Testis (tissue), 3 donors: ENCODE data around the gene CYP26A1. TPM values are rescaled to one million over a fixed set of nuclear protein-coding genes. Genes with fewer than 3 reads are reported as not detected.

Experiments used
- DNase-seq: peaks from one replicate; pipeline ENCODE4 v3.0.0-alpha.2; 2019
- H3K27ac ChIP-seq, 2 donors: fragments of 200-600 bp; sonication (generic); one replicate each; pipeline ENCODE4 v1.5.1; 2019
- H3K27me3 ChIP-seq: fragments of 200-600 bp; sonication (generic); one replicate; pipeline ENCODE4 v1.5.1; 2019
- H3K36me3 ChIP-seq: fragments of 200-600 bp; sonication (generic); one replicate; pipeline ENCODE4 v1.5.1; 2017; ENCODE audit warnings: low read depth; ENCODE audit errors: missing control alignments
- H3K4me1 ChIP-seq: fragments of 200-600 bp; sonication (generic); one replicate; pipeline ENCODE4 v1.5.1; 2019
- H3K4me3 ChIP-seq, 2 donors: fragments of 200-600 bp; sonication (generic); one replicate each; pipeline ENCODE4 v1.5.1; 2017 to 2019
- H3K9me3 ChIP-seq: fragments of 200-600 bp; sonication (generic); one replicate; pipeline ENCODE4 v1.5.1; 2017
- POLR2A ChIP-seq: fragments of 450-650 bp; IDR thresholded peaks from one replicate; pipeline ENCODE4 v1.6.1; 2017; ENCODE audit warnings: antibody characterized with exemption, mild to moderate bottlenecking, moderate library complexity
- WGBS, 2 donors: methylation state at CpG; one replicate each; pipeline ENCODE4 v1.1.5; 2018; 5-methylcytosine and 5-hydroxymethylcytosine counted together
- intact Hi-C: fragments of 100-400 bp; cut with DNase I; formaldehyde crosslinking; loops from one replicate; pipeline ENCODE4 v1.15.1; 2023; ENCODE audit warnings: low total_unique reads
- polyA plus RNA-seq: library from polyadenylated mRNA; stranded (reverse); fragments of 350-450 nt; fragmentation: Illumina TruSeq; extraction: RNeasy Lipid Tissue Mini Kit (QIAGEN cat#74804); gene quantifications from one replicate; pipeline ENCODE4 v1.2.3, GENCODE V29; 2014; ENCODE audit warnings: low read depth, low replicate concordance; ENCODE audit not compliant: insufficient read depth
- total RNA-seq, 2 donors: library from RNA; depleted of rRNA; stranded (reverse); fragments of >200 nt; gene quantifications; one replicate each; pipeline ENCODE4 v1.2.3, GENCODE V29; 2016
- TF ChIP-seq, protein P1 (sequence below), 3 experiments: fragments of 450-650 bp in 2 of 3; fragments of 200-600 bp in 1 of 3; sonication (generic) in 1 of 3; IDR thresholded peaks; one replicate each; pipeline ENCODE4 v1.5.1; 2016 to 2019; ENCODE audit warnings: antibody characterized with exemption in 3 of 3, mild to moderate bottlenecking in 2 of 3, moderate library complexity in 1 of 3

CYP26A1 gene
- total and polyA plus RNA-seq, 3 donors from 2014 or later = 0.57 TPM; not detected in 2

DNA sequence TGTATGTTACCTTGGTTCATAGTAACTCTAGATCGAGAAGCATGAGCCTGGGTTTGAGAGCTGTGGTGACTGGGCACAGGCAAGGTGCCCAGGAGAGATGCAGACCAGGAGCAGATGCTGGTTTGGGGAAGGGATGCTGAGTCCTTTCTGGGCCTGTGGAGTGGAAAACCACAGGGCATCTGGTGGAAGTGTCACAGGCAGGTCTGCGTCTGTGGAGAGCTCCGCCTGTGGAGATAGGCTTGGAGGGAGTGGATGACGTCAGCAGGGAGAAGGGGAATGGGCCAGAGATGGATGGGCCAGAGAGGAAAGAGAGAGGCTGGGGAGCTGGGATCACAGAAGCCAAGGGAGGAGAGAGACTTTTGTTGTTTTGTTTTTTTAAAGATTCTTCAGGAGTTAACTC lies 14.8 kb downstream of the CYP26A1 start:
- TF ChIP-seq POLR2A = no peak
- TF ChIP-seq, protein P1, sequence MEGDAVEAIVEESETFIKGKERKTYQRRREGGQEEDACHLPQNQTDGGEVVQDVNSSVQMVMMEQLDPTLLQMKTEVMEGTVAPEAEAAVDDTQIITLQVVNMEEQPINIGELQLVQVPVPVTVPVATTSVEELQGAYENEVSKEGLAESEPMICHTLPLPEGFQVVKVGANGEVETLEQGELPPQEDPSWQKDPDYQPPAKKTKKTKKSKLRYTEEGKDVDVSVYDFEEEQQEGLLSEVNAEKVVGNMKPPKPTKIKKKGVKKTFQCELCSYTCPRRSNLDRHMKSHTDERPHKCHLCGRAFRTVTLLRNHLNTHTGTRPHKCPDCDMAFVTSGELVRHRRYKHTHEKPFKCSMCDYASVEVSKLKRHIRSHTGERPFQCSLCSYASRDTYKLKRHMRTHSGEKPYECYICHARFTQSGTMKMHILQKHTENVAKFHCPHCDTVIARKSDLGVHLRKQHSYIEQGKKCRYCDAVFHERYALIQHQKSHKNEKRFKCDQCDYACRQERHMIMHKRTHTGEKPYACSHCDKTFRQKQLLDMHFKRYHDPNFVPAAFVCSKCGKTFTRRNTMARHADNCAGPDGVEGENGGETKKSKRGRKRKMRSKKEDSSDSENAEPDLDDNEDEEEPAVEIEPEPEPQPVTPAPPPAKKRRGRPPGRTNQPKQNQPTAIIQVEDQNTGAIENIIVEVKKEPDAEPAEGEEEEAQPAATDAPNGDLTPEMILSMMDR (IDR thresholded peaks at IDR 0.05) = no peak
- 77 to 78% methylated on average over 4 of the region's 4 CpGs for WGBS, 2 donors
- no peaks in the 10 kb centered on the region for H3K27me3 ChIP-seq
- DNase-seq = no peak
- H3K4me3 ChIP-seq = no peak overlapping the region
- no peaks in the 10 kb centered on the region for H3K4me1 ChIP-seq
- H3K9me3 ChIP-seq = no peaks in the 10 kb centered on the region
- intact Hi-C loops = loop anchor here (10.0 kb wide), 1 partner anchor 256 kb away; no protein-coding TSS in a partner anchor
- no peak overlapping the region for H3K27ac ChIP-seq
- H3K36me3 ChIP-seq = no peaks in the 10 kb centered on the region

DNA sequence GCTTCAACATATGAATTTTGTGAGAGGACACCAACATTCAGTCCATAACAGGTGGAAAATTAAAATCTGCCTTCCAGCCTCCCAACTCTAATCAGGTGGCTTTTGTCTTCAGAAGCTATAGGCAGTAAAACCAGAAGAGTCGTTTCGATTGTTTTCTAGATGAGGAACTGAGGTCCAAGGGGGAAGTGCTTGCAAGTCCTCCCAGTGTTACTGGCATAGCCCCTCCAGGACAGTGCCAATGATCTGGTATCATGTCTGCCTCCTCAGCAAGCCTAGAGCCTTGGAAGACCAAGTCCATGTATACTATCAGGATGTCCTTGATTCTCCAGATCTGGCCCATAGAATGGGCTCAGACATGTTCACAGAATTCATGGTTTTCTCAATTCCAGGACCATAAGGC lies 16.9 kb downstream of the CYP26A1 start:
- H3K36me3 ChIP-seq = no peaks in the 10 kb centered on the region
- no peak for DNase-seq
- TF ChIP-seq, protein P1 (IDR thresholded peaks at IDR 0.05) = no peak
- TF ChIP-seq POLR2A = no peak
- H3K4me1 ChIP-seq = no peaks in the 10 kb centered on the region
- intact Hi-C loops = no loop called here
- no peak overlapping the region for H3K27ac ChIP-seq
- no peak overlapping the region for H3K4me3 ChIP-seq
- H3K27me3 ChIP-seq = no peaks in the 10 kb centered on the region
- no peaks in the 10 kb centered on the region for H3K9me3 ChIP-seq
- WGBS, 2 donors = 87 to 93% methylated on average over 2 of the region's 2 CpGs

DNA sequence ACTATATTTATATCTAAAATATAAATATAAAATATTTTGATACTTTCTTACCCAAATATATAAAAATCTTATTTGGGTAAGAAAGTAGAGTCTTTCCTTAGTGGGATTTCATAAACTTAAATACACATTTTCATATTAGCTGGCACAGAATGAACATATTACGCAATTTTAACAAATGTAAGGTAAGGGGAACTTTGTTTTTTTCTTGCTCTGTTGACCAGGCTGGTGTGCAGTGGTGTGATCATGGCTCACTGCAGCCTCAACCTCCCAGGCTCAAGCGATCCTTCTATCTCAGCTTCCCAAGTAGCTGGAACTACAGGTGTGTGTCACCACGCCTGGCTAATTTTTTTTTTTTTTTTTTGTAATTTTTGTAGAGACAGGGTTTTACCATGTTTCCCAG lies 18.3 kb downstream of the CYP26A1 start:
- no peaks in the 10 kb centered on the region for H3K4me1 ChIP-seq
- TF ChIP-seq POLR2A = no peak
- TF ChIP-seq, protein P1 (IDR thresholded peaks at IDR 0.05) = no peak
- intact Hi-C loops = no loop called here
- no peaks in the 10 kb centered on the region for H3K9me3 ChIP-seq
- H3K27ac ChIP-seq = no peak overlapping the region
- H3K4me3 ChIP-seq = no peak overlapping the region
- no peak for DNase-seq
- no peaks in the 10 kb centered on the region for H3K27me3 ChIP-seq
- WGBS, 2 donors = 84 to 95% methylated on average over 3 of the region's 3 CpGs
- no peaks in the 10 kb centered on the region for H3K36me3 ChIP-seq

DNA sequence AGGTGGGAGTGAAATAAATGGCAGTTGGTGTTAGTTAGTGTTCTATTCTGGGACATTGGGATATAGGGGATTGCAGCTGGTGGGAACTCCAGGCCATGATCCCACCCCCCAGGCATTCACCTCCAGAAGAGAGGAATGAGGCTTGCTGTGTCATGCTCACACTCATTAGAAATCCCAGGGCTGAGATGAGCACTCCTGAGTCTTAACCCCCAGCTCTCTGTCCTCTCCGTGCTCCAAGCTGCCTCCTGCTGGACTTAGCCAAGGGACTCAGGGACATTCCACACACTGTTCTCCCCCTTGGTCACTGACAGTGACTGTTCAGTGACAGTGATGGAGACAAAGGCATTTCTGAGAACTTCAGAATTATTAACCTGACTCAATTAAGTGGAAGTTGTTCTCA lies 21.5 kb downstream of the CYP26A1 start:
- Histone ChIP-seq H3K4me3 (no peak overlapping the region), H3K9me3 (no peaks in the 10 kb centered on the region), H3K36me3 (no peaks in the 10 kb centered on the region), H3K27ac (no peak overlapping the region), H3K27me3 (no peaks in the 10 kb centered on the region), H3K4me1 (no peaks in the 10 kb centered on the region)
- DNase-seq = no peak
- TF ChIP-seq, protein P1 (IDR thresholded peaks at IDR 0.05) = no peak
- TF ChIP-seq POLR2A = no peak
- intact Hi-C loops = no loop called here
- WGBS, 2 donors = 73 to 100% methylated on average over 1 of the region's 1 CpG

DNA sequence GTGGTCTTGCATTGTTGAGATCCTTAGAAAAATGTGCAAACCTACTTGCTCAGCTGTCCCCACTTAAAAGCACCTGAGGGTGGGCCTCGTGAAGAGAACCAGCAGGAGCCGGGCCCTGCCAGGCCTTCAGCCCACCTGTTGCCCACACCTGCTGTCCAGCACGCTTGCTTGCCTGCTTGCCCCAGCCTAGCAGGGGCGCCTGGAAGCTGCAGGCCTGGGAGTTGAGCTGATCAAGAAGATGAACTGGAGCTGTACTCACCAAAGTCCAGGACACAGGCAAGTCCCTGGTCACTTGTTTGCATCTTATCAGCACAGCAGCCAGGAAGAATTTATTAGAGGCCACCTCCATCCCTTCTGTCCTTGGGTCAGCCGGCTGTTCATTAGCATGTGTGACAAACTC lies 23.2 kb downstream of the CYP26A1 start:
- H3K4me3 ChIP-seq = no peak overlapping the region
- H3K27ac ChIP-seq = no peak overlapping the region
- H3K36me3 ChIP-seq = no peaks in the 10 kb centered on the region
- DNase-seq = no peak
- no peaks in the 10 kb centered on the region for H3K4me1 ChIP-seq
- 65 to 83% methylated on average over 5 of the region's 5 CpGs for WGBS, 2 donors
- intact Hi-C loops = no loop called here
- no peak for TF ChIP-seq POLR2A
- TF ChIP-seq, protein P1 (IDR thresholded peaks at IDR 0.05) = no peak
- H3K9me3 ChIP-seq = no peaks in the 10 kb centered on the region
- no peaks in the 10 kb centered on the region for H3K27me3 ChIP-seq
